ENCODE measurements around the gene PNLIPRP1.

The PNLIPRP1 gene

DNA sequence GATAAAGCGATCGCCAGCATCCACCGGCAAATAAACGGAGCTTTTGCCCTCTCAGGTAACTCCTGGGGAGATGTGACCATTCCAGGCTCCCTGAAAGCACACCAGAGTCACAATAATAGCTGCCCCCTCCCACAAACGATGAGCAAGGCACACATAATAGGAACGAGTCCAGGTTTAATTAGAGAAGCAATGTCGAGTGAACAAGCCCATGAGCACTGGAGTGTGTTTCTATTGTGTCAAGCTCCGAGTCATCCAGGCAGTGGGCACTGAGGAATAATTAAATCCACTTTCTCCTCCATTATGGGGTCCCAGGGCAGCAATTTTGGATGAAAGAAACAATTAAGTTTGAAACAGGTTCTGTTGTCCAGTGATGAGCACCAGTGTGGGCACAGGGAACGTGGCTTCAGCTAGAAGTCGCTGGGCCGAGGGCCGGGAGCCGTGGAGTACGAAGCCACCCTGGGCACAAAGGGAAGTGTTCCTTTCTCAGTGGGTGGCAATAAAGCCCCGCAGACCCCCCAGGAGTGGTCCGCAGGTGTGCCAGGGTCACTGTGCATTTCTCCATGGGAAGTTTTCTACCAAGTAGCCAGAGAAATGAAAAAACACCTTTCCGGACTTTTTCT lies 41.9 kb downstream of the PNLIPRP1 start:
- no peak for DNase-seq

DNA sequence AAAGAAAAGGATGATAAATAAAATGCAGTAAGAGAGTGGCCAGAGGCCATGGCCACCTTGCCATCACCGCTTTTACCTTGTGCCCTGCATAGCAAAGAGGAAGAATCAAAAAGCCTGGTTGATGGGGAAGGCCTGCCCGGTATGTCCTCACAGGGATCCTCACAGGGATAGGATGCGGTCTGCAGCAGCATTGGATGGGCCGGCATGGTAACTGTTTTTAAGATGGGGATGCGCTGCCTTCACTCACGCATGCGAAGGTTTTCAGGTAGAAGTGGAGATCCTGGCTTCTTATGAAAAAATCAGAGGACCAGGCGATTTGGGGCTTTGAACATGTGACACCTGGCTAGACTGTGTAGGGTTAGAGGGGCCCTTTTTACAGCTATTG lies 42.4 kb downstream of the PNLIPRP1 start:
- DNase-seq, result no peak

DNA sequence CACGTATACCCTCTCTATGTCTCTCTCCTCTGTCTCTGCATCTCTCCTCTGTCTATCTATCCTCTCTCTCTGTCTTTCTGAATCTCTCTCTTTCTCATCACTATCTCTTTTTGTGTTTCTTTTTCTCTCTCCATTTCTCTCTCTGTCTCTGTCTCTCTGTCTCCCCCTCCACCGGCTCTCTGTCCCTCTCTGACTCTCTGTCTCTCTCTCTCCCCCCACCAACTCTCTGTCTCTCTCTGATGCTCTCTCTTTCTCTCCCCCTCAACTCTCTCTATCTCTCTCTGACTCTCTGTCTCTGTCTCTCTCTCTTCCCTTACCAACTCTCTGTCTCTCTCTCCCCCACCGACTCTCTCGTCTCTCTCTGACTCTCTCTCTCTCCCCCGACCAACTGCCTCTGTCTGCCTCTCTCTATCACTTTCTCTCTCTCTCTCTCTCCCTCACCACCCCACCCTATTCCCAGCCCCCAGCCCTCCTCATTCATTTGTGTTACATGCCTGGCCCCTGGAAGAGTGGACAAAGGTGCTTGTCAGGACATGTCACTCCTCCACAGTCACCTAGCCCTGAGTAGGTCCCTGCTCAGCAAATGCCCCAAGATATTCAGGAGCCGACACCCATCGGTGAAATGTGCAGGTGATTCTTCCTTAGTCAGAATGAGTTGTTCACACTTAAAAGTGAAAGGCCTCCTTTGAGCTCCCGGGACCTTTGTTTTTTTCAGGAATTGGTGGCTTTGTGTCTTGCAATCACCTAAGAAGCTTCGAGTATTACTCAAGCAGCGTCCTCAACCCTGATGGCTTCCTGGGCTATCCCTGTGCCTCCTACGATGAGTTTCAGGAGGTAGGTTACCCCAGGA lies 43.6 kb downstream of the PNLIPRP1 start:
- no peak for DNase-seq

DNA sequence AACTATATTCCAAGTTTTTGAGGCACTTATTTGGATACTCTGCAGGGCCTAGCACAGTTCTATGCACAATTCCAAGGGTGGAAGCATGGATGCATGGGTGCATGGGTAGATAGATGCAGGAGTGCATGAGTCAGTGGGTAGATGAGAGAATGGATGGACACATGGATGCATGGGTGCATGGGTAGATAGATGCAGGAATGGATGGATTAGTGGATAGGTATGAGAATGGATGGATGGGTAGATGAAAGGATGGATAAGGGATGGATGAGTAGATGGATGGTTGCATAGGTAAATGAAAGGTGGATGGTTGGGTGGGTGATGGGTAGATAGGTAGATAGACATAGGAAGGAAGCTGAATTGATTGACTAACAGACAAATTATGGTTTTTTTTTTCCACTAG lies 45.6 kb downstream of the PNLIPRP1 start:
- DNase-seq, result no peak

DNA sequence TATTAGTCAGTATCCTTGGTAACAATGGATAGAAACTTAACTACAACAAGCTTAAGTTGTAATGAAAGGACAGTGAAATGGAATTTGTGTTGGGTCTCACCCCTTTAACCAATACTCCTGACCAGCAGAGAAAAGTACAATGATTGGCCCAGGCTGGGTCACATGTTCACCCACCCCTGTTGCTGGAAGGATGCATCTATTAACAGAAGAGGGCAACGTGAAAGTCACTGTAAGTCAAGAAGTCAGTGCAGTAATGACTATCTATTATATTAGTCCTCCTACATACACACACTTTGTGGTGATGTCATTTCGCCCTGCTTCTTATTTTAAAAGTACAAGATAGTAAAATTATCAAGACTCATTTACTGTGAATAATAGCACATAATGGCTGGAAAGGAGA lies 46.2 kb downstream of the PNLIPRP1 start:
- DNase-seq, result no peak

DNA sequence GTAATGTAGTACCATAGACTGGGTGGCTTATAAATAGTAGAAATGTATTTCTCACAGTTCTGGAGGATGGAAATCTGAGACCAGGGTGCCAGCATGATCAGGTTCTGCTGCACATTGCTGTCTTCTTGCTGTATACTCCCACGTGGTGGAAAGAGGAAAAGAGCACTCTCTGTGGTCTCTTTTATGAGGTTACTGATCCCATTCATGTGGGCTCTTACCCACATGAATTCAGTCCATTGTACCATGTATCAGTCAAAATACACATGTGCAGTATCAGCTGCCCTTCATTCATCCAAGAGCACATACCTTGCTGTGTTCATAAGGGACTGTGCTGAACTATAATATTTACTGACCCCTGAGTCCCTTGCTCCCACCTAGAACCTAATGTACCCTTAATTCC lies 47.1 kb downstream of the PNLIPRP1 start:
- no peak for DNase-seq

DNA sequence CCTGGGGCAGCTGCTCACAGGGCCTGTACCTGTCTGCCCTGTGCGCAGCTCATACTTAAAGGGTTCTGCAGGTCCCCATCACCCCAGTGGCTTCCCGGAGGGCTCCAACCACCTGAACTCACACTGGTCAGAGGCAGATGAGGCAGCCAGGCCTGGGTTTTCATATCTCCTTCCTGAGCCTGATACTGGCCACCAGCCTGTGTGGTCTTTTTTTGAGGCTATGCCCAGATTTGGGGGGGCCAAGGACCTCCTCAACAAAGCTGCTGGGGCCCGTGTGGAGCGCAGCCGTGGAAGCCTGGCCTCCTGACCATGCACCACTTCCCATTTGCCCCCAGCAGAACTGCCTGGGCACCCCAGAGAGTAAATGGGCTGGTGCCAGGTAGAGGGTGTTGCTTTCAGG lies 55.7 kb downstream of the PNLIPRP1 start:
- DNase-seq, result no peak

DNA sequence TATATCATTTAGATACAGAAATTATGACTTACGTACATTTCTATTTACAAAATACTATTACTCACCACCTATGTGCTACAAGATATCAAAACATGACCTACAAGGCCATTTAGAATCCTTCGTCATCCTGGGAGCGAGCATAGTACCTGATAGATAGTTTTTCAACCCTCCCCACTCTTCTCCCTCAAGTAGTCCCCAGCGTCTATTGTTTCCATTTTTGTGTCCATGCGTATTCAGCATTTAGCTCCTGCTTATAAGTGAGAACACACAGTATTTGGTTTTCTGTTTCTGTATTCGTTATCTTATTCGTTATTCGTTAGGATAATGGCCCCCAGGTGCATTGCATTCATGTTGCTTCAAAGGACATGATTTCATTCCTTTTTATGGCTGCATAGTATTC lies 58.1 kb downstream of the PNLIPRP1 start:
- no peak for DNase-seq

DNA sequence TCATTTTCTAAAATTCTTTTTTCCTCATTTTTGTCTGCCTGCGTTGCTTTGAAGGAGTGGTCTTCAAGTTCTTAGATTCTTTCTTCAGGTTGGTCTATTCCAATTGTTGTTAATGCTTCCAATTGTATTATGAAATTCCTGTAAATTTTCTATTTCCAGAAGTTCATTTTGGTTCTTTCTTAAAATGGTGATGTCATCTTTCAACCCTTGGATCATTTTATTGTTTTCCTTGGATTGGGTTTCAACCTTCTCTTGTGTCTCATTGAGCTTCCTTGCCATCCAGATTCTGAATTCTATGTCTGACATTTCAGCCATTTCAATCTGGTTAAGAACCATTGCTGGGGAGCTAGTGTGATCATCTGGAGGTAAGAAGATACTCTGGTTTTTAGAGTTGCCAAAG lies 63.1 kb downstream of the PNLIPRP1 start:
- no peak for DNase-seq

DNA sequence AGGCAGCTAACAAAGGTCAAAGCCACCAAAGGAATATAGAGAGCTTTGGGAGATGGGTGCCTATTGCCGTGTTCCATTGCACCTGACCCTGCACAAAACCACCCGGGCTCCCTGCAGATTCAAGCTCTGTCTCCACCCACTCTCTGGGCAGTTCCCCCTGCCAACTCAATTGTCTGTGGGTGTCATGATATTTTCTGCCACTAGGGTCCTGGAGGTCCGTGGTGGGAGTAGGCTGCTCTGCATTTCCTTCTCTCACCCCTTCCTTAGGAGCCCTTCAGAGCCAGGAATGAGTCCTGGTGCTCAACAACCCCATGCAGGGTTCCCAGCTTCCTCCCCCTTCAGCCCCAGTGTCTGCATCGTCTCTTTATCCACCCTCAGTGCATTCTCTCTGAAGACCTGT lies 64.1 kb downstream of the PNLIPRP1 start:
- peak; percentile 35 for DNase-seq

DNA sequence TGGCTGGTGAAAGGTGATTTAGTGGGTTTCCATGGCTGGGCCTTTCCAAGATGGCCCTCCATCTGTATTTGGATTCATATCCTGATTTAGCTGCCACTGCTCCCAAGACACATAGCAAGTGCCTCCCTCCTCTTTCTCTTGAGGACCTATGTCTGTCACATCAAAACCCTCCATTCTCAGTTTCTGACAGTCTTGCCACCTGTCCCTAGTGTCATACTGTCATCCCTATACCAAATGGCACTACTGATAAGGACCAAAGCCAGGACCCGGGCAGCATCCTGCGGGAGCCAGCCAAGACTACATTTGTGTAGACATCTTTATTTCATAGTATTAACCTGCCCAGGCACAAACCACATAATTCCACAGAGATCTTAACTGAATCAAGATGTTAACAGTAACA lies 64.8 kb downstream of the PNLIPRP1 start:
- DNase-seq, result no peak

DNA sequence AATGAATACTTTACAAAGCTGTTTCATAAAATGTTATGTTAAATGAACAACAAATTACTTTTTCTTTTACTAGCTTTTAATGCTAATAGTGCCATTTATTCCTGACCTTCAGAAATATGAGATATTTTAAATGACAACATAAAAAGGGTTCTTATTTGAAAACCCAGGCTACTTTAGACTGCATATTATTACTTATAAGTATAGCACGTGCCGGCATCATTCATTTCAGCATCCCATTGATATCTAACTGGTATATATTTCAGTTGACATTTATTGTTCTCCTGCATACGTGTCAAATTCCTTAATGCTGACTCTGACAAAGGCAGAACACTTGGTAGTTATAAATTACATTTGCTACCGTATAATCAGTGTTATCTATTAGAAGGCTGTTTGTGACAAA lies 65.3 kb downstream of the PNLIPRP1 start:
- DNase-seq, result no peak

DNA sequence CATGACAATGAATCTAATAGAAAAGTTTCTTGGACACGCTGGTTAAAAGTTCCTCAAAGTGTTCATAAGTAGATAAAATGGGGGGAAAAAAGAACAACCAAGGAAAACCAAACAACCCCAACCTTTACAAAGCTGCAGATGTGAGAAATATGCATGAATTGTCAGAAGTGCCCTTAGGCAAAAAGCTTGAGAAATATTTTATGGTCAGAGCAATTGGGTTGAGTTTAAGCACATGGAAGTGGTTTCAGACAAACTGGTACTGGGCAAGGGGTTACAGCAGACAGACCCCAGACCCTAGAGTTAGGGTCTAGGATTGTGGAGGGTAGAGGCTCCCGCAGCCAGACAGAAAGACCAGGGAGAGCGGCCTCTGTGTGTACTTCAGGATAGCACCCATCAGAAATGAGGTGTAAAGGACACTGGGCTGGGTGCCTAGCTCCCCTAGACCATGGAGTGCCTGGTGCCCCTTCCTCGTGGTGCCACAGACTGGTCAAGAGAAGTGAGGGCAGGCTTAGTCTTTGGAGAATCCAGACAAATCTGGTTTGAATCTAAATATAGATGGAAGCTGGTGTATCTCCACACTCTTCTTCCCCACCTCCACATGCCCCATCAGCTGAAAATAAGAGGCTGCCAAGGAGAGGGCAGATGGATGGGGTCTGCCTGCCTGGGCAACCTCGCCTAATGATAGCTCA lies 67.2 kb downstream of the PNLIPRP1 start:
- no peak for DNase-seq

Data from hematopoietic multipotent progenitor cell treated with erythropoietin and hydrocortisone succinate and interleukin-3 and kit ligand, for 6 days (in vitro differentiated cells).